Right renal pelvis (tissue), 4 donors: ENCODE measurements around the gene ZNF169. TPM values are rescaled to one million over a fixed set of nuclear protein-coding genes. Genes with fewer than 3 reads are reported as not detected.
"Not testable (repeated sequence)": the region's sequence is repeated elsewhere in the genome, so short reads cannot be mapped to it uniquely, and the experiment has no call there.

Experiments used
- DNase-seq, 4 donors: peaks; one replicate each; pipeline ENCODE4 v3.0.0-alpha.2; 2013; ENCODE audit warnings: low read depth in 4 of 4, low spot score in 3 of 4, missing footprints in 1 of 4
- polyA plus RNA-seq, 4 donors: library from polyadenylated mRNA; unstranded; fragments of 120-200 nt; gene quantifications; one replicate each; pipeline ENCODE4 v1.2.1, GENCODE V29; 2013; ENCODE audit not compliant: insufficient read length in 4 of 4

ZNF169 gene
- polyA plus RNA-seq, 4 donors, result 5.0 to 7.6 (median 5.3) TPM

- DNase-seq, result no peak
These were observed 22.0 kb downstream of the ZNF169 start for GRCh38 chr9:94281101-94281500.

- no peak for DNase-seq
These were observed 27.0 kb downstream of the ZNF169 start for GRCh38 chr9:94286116-94286515.

- DNase-seq, result no peak
These were observed 28.9 kb downstream of the ZNF169 start for GRCh38 chr9:94287877-94288513.

GRCh38 chr9:94289691-94290090, 30.6 kb downstream of the ZNF169 start:
- DNase-seq, result no peak

GRCh38 chr9:94298949-94299599, 40.0 kb downstream of the ZNF169 start:
- DNase-seq, result no peak

- no peak for DNase-seq
These were observed 41.6 kb downstream of the ZNF169 start for GRCh38 chr9:94300470-94301301.

- DNase-seq, result no peak
These were observed 42.5 kb downstream of the ZNF169 start for GRCh38 chr9:94301583-94301982.

- no peak for DNase-seq
These were observed 43.3 kb downstream of the ZNF169 start for GRCh38 chr9:94302426-94302825.

- DNase-seq, result no peak
These were observed 44.2 kb downstream of the ZNF169 start for GRCh38 chr9:94303321-94303720.

GRCh38 chr9:94315034-94315984, 56.2 kb downstream of the ZNF169 start:
- DNase-seq, result not testable (repeated sequence)

GRCh38 chr9:94316236-94316635, 57.1 kb downstream of the ZNF169 start:
- DNase-seq, result not testable (repeated sequence)

GRCh38 chr9:94317949-94318657, 59.0 kb downstream of the ZNF169 start:
- DNase-seq, result not testable (repeated sequence)

- not testable (repeated sequence) for DNase-seq
These were observed 63.3 kb downstream of the ZNF169 start for GRCh38 chr9:94322342-94322940.

GRCh38 chr9:94323153-94323798, 64.2 kb downstream of the ZNF169 start:
- DNase-seq, result not testable (repeated sequence)

- DNase-seq, result not testable (repeated sequence)
These were observed 66.5 kb downstream of the ZNF169 start for GRCh38 chr9:94325583-94325982.

GRCh38 chr9:94328544-94328943, 69.4 kb downstream of the ZNF169 start, which contains the start of gene NUTM2F:
TSS of gene NUTM2F (minus strand) at chr9:94328644. CDS start at chr9:94328623, 21 bp downstream.
- not testable (repeated sequence) for DNase-seq

GRCh38 chr9:94336445-94336844, 77.3 kb downstream of the ZNF169 start:
- not testable (repeated sequence) for DNase-seq

- not testable (repeated sequence) for DNase-seq
These were observed 79.6 kb downstream of the ZNF169 start for GRCh38 chr9:94338723-94339122.

GRCh38 chr9:94339657-94340056, 80.6 kb downstream of the ZNF169 start:
- DNase-seq, result not testable (repeated sequence)
